Prostate gland (tissue), 2 donors: ENCODE results near the gene PSMA6. TPM values are rescaled to one million over a fixed set of nuclear protein-coding genes. Genes with fewer than 3 reads are reported as not detected.

Experiments
- DNase-seq: peaks from one replicate; pipeline ENCODE4 v3.0.0-alpha.2; 2019; ENCODE audit warnings: low spot score
- H3K27ac ChIP-seq, 2 donors: fragments of 200-600 bp; sonication (generic); 2 replicates each; pipeline ENCODE4 v1.5.1; 2017 to 2019
- H3K27me3 ChIP-seq: fragments of 200-600 bp; sonication (generic); replicated peaks from 2 replicates; pipeline ENCODE4 v1.5.1; 2019; ENCODE audit not compliant: insufficient read depth
- H3K36me3 ChIP-seq, 2 donors: fragments of 200-600 bp; sonication (generic); 1 replicate in 1 of 2; 2 replicates in 1 of 2; pipeline versions ENCODE4 v1.5.1 to v1.8.1; 2017 to 2019
- H3K4me1 ChIP-seq: fragments of 200-600 bp; sonication (generic); replicated peaks from 2 replicates; pipeline ENCODE4 v1.5.1; 2019
- H3K4me3 ChIP-seq, 2 donors: fragments of 200-600 bp; sonication (generic); 2 replicates each; pipeline ENCODE4 v1.5.1; 2017 to 2019
- H3K9me3 ChIP-seq: fragments of 200-600 bp; sonication (generic); 2 replicates; pipeline ENCODE4 v1.5.1; 2017
- POLR2A ChIP-seq: fragments of 450-650 bp; IDR thresholded peaks from one replicate; pipeline ENCODE4 v1.6.1; 2016; ENCODE audit warnings: antibody characterized with exemption, mild to moderate bottlenecking
- POLR2AphosphoS5 ChIP-seq: sonication (generic); formaldehyde crosslinking; IDR thresholded peaks from one replicate; pipeline ENCODE4 v1.6.1; 2017; ENCODE audit warnings: antibody characterized with exemption
- WGBS: methylation state at CpG from one replicate; pipeline ENCODE4 v1.1.5; 2018; 5-methylcytosine and 5-hydroxymethylcytosine counted together
- intact Hi-C: fragments of 100-400 bp; cut with DNase I; formaldehyde crosslinking; loops from one replicate; pipeline ENCODE4 v1.14.2; 2022
- total RNA-seq, 2 donors: library from RNA; depleted of rRNA; stranded (reverse); fragments of >200 nt; gene quantifications; one replicate each; pipeline ENCODE4 v1.1.0, GENCODE V29; 2016
- TF ChIP-seq, protein P1 (sequence below), 4 experiments: fragments of 200-600 bp in 2 of 4; fragments of 450-650 bp in 2 of 4; sonication (generic) in 2 of 4; IDR thresholded peaks; 1 replicate in 3 of 4; 2 replicates in 1 of 4; pipeline ENCODE4 v1.5.1; 2016 to 2019; ENCODE audit warnings: antibody characterized with exemption in 4 of 4, mild to moderate bottlenecking in 2 of 4, moderate library complexity in 2 of 4

The PSMA6 gene
- total RNA-seq, 2 donors from 2014 or later: 84.1 to 181 TPM

DNA sequence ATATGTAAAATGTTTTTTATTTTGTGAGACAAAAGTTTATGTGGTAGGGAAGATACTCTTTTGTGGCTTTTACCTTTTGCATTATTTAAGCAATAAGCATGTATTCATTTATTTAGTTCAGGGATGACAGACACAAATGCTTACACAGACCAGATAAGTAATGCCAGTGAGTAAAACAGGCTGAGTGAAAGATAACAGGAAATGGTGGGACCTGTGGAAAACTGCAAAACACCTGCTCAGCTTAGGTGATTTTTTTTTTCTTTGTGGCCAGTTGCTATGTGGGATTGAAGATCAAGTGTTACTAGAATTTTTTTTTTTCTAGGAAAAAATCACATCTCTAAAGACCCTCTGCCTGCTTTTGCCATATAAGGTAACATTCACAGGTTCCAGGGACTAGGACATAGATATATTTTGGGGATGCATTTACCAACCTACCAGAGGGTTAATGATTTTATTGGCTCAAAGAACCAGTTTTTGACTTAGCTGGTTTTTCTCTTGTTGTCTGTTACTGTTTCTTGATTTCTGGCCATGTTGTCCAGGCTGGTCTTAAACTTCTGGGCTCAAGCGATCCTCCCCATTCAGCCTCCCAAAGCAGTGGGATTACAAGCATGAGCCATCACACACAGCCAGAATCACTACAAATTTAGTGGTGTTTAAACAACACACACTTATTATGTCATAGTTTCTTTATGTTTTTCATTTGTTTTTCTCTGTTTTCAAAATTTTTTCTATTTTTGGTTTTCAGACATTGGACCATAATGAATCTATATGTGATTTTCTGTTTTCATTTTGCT is 9.8 kb downstream of the PSMA6 start:
- 85% methylated on average over 1 of the region's 1 CpG for WGBS
- H3K9me3 ChIP-seq: no peaks in the 10 kb centered on the region
- H3K4me3 ChIP-seq: no peak overlapping the region
- no peaks in the 10 kb centered on the region for H3K4me1 ChIP-seq
- no peaks in the 10 kb centered on the region for H3K27me3 ChIP-seq
- TF ChIP-seq, protein P1, sequence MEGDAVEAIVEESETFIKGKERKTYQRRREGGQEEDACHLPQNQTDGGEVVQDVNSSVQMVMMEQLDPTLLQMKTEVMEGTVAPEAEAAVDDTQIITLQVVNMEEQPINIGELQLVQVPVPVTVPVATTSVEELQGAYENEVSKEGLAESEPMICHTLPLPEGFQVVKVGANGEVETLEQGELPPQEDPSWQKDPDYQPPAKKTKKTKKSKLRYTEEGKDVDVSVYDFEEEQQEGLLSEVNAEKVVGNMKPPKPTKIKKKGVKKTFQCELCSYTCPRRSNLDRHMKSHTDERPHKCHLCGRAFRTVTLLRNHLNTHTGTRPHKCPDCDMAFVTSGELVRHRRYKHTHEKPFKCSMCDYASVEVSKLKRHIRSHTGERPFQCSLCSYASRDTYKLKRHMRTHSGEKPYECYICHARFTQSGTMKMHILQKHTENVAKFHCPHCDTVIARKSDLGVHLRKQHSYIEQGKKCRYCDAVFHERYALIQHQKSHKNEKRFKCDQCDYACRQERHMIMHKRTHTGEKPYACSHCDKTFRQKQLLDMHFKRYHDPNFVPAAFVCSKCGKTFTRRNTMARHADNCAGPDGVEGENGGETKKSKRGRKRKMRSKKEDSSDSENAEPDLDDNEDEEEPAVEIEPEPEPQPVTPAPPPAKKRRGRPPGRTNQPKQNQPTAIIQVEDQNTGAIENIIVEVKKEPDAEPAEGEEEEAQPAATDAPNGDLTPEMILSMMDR (IDR thresholded peaks at IDR 0.05): no peak
- TF ChIP-seq POLR2AphosphoS5 (no peak), POLR2A (no peak)
- intact Hi-C loops: no loop called here
- H3K36me3 ChIP-seq: no peaks in the 10 kb centered on the region
- H3K27ac ChIP-seq: no peak overlapping the region
- DNase-seq: no peak

DNA sequence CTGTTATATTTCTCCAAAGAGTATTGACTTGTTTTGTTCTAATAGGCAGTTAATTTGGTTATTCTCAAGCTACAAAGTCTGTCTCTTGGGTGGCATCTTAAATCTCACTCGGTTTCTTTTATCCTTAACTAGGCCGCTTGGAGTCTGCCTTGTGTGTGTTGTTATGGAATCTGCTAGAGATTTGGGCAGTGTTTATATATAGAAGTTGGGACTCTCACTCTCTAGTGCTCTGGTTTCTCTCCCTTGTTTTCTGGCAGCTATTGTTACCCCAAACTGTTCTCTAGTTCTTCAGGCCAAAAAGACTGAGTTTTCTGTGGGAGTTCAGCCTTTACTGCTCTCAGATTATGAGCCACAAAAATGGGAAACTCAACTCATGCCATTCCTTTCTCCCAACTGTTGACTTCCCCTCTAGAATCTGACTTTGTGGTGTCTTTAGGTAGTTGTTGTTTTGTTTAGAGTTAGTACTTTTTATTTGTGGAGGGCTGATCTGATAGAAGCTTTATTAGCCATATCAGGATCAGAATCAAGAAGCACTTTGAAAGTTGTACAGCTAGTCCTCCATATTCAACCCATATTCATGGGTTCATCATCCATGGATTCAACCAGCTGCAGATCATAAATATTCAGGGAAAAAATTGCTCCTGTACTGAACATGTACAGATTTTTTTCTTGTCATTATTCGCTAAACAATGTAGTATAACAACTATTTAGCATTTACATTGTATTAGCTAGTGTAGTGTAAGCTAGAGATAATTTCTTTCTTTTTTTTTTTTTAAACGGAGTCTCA is 11.2 kb downstream of the PSMA6 start:
- WGBS: 98% methylated on average over 4 of the region's 4 CpGs
- TF ChIP-seq POLR2A: no peak
- TF ChIP-seq, protein P1 (IDR thresholded peaks at IDR 0.05): no peak
- TF ChIP-seq POLR2AphosphoS5: no peak
- no peak overlapping the region for H3K4me3 ChIP-seq
- no peak for DNase-seq
- H3K9me3 ChIP-seq: no peaks in the 10 kb centered on the region
- H3K4me1 ChIP-seq: no peaks in the 10 kb centered on the region
- H3K36me3 ChIP-seq: no peaks in the 10 kb centered on the region
- H3K27me3 ChIP-seq: no peaks in the 10 kb centered on the region
- H3K27ac ChIP-seq: no peak overlapping the region
- intact Hi-C loops: no loop called here

DNA sequence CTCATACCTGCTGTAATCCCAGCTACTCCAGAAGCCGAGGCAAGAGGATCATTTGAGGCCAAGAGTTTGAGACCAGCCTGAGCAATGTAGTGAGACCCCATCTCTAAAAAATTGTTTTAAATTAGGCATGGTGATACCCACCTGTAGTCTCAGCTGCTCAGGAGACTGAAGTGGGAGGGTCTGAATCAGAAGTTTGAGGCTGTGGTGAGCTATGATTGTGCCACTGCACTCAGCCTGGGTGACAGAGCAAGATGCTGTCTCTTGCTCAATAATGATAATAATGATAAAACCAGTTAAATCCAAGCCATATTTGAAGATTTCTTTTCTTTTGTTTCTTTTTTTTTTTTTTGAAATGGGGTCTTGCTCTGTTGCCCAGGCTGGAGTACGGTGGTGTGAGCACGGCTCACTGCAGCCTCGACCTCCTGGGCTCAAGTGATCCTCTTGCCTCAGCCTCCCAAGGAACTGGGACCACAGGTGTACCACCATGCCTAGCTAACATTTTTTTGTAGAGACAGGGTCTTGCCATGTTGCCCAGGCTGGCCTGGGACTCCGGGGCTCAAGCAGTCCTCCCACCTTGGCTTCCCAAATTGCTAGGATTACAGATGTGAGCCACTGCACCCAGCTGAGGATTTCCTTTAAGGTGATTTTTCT is 12.8 kb downstream of the PSMA6 start:
- H3K36me3 ChIP-seq: no peaks in the 10 kb centered on the region

DNA sequence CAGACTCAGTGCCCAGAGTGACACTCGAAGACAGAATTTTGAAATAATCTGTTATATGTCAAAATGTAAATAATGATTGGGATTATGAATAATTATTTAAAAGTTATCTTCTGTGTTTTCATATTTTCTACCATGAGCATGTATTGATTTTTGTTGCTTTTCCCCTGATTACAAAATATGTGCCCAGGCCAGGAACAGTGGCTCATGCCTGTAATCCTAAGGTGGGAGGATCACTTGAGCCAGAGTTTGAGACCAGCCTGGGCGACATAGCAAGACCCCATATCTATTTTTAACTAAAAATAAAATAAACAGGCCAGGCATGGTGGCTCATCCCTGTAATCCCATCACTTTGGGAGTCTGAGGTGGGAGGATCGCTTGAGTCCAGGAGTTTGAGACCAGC is 13.5 kb downstream of the PSMA6 start:
- H3K4me1 ChIP-seq: no peaks in the 10 kb centered on the region
- DNase-seq: no peak
- H3K4me3 ChIP-seq: no peak overlapping the region
- no peaks in the 10 kb centered on the region for H3K36me3 ChIP-seq
- TF ChIP-seq, protein P1 (IDR thresholded peaks at IDR 0.05): no peak
- TF ChIP-seq POLR2AphosphoS5 (no peak), POLR2A (no peak)
- H3K27me3 ChIP-seq: no peaks in the 10 kb centered on the region
- H3K9me3 ChIP-seq: no peaks in the 10 kb centered on the region
- intact Hi-C loops: no loop called here
- 91% methylated on average over 3 of the region's 3 CpGs for WGBS
- H3K27ac ChIP-seq: no peak overlapping the region

More for the DNA sequence above, 12.8 kb downstream of the PSMA6 start:
- Histone ChIP-seq H3K4me3 (no peak overlapping the region), H3K4me1 (no peaks in the 10 kb centered on the region), H3K27me3 (no peaks in the 10 kb centered on the region), H3K9me3 (no peaks in the 10 kb centered on the region), H3K27ac (no peak overlapping the region)
- DNase-seq: no peak
- intact Hi-C loops: no loop called here
- WGBS: 96% methylated on average over 5 of the region's 5 CpGs
- TF ChIP-seq POLR2AphosphoS5 (no peak), POLR2A (no peak)
- TF ChIP-seq, protein P1 (IDR thresholded peaks at IDR 0.05): no peak
